ENCODE results near the gene MPPED1. TPM values are rescaled to one million over a fixed set of nuclear protein-coding genes. Genes with fewer than 3 reads are reported as not detected.

MPPED1 gene
- total and polyA plus RNA-seq, 2 donors (not counting 3 experiments of a cell fraction or from before 2014, with no cell fraction given) = not detected

- no peak for FAIRE-seq
- no TSS peak for BruUV-seq (replicated peaks)
Measured at GRCh38 chr22:43441751-43442150, 29.9 kb downstream of the MPPED1 start.

More at GRCh38 chr22:43441751-43442150, 29.9 kb downstream of the MPPED1 start:
- Histone ChIP-seq H3K4me1 (ENCODE audit: control insufficient read depth, extremely low read depth, insufficient read depth, low read length) (no peaks in the 10 kb centered on the region), H3K4me2 (ENCODE audit: insufficient read depth, low read length) (no peak overlapping the region), H2AFZ (ENCODE audit: low read depth, low read length) (no peak overlapping the region), H3K9me1 (replicated peaks; ENCODE audit: control insufficient read depth, extremely low read depth, insufficient read depth, low read length) (no peaks in the 10 kb centered on the region), H3K9ac (replicated peaks; ENCODE audit: extremely low read depth, insufficient read depth, low read length) (no peak overlapping the region), H3K36me3 (ENCODE audit: control insufficient read depth in 2 of 2, extremely low read depth in 1 of 2, insufficient read depth in 2 of 2, low read length in 2 of 2) (no peaks in the 10 kb centered on the region), H3K4me3 (replicated peaks in 1 of 3; ENCODE audit: insufficient read depth in 1 of 3, low read depth in 1 of 3, low read length in 3 of 3) (no peak overlapping the region), H4K20me1 (replicated peaks; ENCODE audit: control insufficient read depth, extremely low read depth, insufficient read depth, low read length) (no peaks in the 10 kb centered on the region), H3K27me3 (ENCODE audit: control insufficient read depth in 2 of 2, insufficient read depth in 2 of 2, low read length in 2 of 2) (no peaks in the 10 kb centered on the region), H3K79me2 (ENCODE audit: control insufficient read depth, insufficient read depth, low read length) (no peaks in the 10 kb centered on the region), H3K9me3 (replicated peaks; ENCODE audit: control insufficient read depth, insufficient read depth, low read length) (no peaks in the 10 kb centered on the region), H3K27ac (ENCODE audit: insufficient read depth, low read depth, low read length) (no peak overlapping the region)
- ChIA-PET CTCF (no interaction called here), POLR2A (no interaction called here)
- no peak for TF ChIP-seq MAX (IDR thresholded peaks at IDR 0.05; ENCODE audit: insufficient read depth, insufficient read length)
- no peak for TF ChIP-seq JUN (IDR thresholded peaks at IDR 0.05; ENCODE audit: borderline replicate concordance, insufficient read depth, insufficient read length, low read depth)
- TF ChIP-seq POLR2A (IDR thresholded peaks at IDR 0.05; ENCODE audit: low read depth, low read length) = no peak
- TF ChIP-seq FOS (IDR thresholded peaks at IDR 0.05; ENCODE audit: borderline replicate concordance, insufficient read depth, low read length) = no peak
- no peak for TF ChIP-seq GATA2 (IDR thresholded peaks at IDR 0.05; ENCODE audit: insufficient read depth, insufficient read length, low read depth, low read length)
- no peak for TF ChIP-seq POLR2AphosphoS5 (IDR thresholded peaks at IDR 0.05; ENCODE audit: insufficient read depth, low read depth, low read length)
- TF ChIP-seq MYC (IDR thresholded peaks at IDR 0.05; ENCODE audit: low read depth, low read length) = no peak
- no peak for TF ChIP-seq CTCF (IDR thresholded peaks at IDR 0.05; ENCODE audit: extremely low read depth in 1 of 2, insufficient read depth in 1 of 2, low read depth in 1 of 2, low read length in 2 of 2)
- TF ChIP-seq EZH2 (IDR thresholded peaks at IDR 0.05; ENCODE audit: borderline replicate concordance, low read depth, low read length, severe bottlenecking) = no peak
- dilution Hi-C loops (cut with MboI; ENCODE audit: extremely low pct_ligation_motif_present, low sequenced_read_pairs) = no loop called here
- no peak for DNase-seq (ENCODE audit: low read depth, low spot score)
- intact Hi-C loops (cut with micrococcal nuclease) = no loop called here
